HTERT RPE-1 (cell line): ENCODE results near the gene AGER.

ENCODE experiments used
- in situ Hi-C: fragments of 300-500 bp; cut with MboI; formaldehyde crosslinking; loops from 4 replicates; pipeline ENCODE4 v1.14.3; 2020; ENCODE audit warnings: low sequenced_read_pairs

AGER gene

DNA sequence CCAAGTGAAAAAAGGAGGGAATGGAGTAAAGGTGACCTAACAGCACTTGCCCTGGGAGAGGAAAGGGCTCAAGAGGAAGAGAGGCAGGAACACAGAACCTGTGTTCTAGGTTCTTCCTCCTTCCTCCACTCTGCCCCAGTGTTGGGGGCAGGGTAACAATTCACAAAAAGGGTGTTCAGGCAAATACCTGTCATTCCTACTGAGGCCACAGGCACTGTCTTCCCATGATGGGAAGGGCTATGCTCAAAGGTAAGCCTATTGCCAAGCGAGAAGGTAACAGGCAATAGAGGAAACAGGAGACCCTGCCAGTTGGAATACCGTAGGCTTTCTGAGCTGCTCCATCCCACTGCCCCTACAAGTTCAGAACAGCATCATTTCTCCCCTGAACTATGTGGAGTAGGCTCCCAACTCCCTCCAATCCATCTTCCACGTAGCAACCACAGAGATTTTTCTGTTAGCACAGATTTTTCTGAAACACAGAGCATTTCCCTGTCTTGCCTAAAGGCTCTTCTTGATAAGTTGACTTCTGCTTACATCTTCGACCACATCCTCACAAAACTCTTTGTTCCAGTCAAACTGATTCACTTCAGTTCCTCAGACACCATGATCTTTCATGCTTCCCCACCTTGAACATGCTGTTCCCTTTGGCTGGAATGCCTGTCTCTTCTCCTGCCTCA, 10.9 kb downstream of the AGER start:
- in situ Hi-C loops, result no loop called here

DNA sequence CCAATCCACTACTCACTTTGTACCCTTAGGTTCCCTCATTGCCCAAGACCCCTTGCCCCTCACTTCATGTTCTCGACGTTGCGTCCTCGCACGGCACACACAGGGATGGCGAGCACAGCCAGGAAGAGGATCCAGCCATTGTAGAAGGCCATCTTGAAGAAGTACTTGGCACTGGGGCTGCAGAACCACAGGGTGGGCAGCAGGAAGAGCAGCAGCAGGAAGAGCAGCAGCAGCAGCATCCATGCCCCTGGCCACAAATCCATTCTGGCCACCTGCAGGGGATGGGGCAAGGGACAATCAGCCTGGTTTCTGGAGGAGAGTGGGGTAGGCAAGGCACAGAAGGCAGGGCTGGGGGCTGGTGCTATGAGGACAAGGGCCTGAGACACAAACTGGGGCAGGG, 12.8 kb downstream of the AGER start:
- in situ Hi-C loops, result no loop called here

DNA sequence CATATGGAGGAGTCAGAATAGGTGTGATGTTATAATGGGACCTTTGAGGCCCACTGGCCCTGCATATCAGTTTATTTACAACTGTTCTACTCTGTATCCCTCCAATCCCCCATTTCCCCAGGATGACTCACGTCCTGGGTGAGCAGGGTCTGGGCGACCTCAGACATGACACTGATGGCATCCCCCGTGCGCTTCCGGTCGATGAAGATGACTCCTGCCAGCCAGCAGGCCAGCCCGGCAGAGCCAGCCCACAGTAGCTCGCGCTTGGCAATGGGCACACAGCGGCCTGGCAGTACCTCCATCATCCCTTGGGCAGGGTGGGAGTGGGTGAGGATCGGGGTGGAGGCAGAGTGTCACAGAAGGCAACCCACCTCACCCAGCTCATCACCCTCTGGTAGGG, 13.8 kb downstream of the AGER start:
- in situ Hi-C loops, result no loop called here

DNA sequence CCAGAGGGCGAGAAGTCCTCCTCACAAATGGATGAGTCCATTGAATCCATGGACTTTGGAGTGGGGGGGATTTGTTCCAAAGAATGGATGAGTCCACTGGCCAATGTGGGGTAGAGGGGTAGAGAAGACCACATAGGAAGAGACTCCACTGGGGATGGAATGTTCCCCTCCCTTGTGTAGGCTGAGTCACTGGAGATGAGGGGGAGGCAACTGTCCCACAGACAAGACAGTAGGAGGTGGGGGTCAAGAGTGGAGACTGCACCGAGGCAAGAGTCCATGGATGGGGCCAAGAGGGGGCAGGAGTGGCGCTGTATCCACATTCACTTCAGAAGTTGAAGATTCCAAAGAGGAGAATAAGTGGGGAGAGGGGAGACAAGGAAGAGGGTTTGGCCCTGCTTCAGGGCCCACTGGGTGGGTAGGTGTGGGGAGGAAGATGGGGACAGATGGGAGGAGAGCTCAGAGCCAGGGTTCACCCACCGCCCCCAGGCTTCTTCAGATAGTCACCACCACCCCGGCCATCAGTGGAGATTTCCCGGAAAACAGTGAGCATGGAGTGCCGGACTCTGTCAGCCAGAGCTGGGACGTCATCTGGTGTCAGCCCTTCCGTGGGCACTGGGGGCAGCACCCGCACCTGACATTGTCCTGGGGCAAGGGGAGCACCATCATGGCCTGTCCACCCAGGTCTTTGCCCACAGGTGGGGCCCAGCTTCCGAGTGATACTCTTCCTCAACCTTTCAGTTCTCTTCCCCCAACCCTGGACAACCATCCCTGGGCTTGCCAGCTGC, 15.1 kb downstream of the AGER start:
- in situ Hi-C loops, result no loop called here

DNA sequence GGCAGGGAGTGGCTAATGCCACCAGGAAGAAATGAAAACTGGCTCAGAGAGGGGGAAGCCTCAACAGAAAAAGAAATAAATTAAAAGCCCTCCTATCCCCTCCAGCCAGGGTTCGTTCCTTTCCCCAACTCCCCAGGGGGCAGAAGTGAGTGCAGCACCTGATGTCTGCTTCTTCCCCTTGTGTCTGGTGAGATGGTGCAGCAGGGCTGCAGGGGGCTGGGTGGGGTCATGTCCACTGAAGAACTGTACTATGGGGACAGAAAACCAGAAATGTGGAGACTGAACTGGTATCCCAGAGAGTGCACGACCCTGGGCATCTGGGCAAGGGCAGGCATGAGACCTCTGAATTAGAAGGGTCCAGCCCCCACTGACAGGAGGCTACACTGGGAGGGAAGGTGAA, 15.7 kb downstream of the AGER start:
- in situ Hi-C loops, result no loop called here

DNA sequence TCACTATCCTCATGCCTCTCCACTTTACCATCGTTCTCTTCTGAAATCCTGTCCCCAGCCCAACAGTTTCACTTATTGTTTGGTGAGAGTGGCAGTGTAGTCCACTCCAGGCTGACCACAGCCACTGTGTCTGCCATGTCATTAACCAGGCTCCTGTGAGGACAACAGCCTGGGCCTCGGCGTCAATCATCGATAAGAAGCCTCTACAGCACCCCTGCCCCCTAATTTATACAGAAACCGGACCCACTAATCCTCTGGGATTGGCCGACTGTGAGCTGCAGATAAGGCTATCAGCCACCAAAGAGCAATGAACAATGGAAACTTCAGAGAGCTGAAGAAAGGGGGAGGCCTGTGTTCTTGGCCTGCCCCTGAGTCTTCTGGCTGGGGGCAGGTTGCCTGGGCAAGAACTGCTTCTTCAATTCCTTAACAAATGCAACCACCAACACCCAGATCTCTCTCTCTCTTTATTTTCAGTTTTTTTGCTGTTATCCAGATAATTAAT, 16.2 kb downstream of the AGER start:
- in situ Hi-C loops, result no loop called here

DNA sequence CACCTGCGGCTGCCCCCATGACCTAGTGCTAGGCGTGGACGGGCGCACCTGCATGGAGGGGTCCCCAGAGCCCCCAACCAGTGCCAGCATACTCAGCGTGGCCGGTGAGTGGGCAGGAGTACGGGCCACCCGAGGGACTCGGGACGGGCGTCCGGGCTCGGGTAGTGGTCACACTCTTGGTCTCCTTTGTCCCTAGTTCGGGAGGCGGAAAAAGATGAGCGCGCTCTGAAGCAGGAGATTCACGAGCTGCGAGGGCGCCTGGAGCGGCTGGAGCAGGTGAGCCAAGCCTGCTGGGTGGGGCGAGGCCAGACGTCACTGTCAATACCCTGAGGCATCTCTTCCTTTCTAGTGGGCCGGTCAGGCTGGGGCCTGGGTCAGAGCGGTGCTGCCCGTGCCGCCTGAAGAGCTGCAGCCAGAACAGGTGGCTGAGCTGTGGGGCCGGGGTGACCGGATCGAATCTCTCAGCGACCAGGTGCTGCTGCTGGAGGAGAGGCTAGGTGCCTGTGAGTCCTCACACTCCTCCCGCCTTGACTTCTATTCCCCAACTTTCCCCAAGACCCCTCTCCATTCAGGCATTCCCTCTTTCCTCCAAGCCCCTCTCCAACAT, 16.8 kb downstream of the AGER start:
- in situ Hi-C loops, result no loop called here

DNA sequence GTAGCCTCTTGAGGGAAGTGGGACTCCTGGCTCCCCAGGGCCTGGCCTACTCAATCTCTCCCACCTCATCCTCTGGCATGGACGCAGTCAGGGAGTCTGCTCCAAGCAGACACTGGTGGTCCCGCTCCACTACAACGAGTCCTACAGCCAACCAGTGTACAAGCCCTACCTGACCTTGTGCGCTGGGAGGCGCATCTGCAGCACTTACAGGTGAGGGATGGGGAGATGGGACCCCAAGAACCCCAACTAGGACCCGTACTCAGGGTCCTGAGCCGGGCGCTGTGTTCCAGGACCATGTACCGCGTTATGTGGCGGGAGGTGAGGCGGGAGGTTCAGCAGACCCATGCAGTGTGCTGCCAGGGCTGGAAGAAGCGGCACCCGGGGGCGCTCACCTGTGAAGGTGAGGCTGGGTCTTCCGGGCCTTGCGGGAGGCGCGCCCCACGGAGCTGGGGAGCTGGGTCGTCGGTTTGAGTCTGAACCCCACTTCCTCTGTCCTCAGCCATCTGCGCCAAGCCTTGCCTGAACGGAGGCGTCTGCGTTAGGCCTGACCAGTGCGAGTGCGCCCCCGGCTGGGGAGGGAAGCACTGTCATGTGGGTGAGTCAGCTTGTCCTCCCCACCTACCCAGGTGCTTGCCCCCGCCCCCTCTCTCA, 17.5 kb downstream of the AGER start:
- in situ Hi-C loops, result no loop called here

DNA sequence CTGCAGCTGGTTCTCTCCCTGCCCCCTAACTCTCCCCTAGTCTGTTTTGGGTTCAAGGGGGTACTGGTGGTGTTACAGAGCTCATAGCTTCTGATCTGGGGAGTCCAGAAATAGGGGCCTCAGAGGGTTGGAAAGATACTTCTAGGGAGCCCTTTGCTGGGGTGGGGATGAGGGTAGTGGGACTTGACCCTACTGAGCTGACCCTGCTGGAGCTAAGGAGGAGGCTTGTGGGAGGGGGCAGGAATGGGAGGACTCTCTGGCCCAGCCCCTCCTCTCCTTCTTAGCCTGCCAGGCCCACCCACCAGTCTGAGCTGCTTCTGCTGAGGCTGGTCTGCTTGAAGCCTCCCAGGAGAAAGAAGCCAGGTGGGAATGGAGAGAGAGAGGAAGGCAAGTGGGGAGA, 19.8 kb downstream of the AGER start, which contains the start of gene EGFL8:
Gene EGFL8, plus strand, starts transcription at position 301 of the 400 bp plus-strand sequence. CDS start 1,571 bp downstream, outside the sequence.
- in situ Hi-C loops, result no loop called here

DNA sequence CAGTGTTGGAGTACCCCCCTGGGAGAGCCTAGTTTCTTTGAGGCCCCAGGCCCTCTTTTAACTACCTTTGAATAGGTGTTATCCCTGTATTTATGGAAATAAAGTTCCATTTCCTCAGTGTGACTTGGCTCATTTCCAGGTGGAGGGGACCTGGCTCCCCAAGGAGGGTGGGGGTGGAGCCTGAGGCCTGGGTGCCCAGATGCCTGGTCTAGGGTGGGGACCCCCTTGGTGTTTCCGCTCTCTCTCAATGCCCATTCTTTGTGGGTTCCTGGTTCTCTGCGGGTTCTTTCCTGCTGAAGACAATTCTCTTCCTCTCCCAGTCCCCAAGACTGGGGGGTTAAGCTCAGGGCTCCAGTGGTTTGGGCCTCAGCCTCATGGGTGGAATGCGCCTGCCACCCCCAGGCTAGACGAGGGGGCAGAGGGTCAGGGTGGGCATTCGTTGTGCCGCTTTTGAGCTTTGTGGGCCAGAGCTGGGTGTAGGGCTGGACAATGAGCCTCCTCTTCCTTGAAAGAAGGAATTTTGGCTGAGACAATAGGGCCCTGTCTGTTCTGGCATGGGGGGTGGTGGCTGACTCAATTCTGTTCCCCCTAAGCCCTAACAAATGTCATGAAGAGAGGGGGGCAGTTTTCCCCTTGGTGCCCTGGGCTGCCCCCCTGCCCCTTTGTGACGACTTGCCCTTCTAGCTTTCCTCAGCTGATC, 20.3 kb downstream of the AGER start:
- in situ Hi-C loops, result no loop called here

DNA sequence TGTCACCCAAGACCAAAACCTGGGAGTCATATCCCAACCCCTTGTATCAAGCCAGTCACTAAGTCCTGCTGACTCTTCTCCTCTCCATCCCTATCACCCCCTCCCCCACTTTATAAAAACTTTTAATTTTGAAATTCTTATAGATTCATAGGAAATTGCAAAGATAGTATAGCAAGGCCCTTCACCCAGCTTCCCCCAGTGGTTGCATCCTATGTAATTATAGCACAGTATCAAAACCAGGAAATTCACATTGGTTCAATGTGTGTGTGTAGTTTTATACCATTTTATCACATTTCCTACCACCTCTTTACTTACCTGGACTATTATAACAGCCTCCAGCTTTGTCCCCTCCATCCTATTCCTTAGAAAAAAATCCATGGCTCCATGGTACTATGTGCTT, 26.0 kb downstream of the AGER start:
- in situ Hi-C loops, result no loop called here

DNA sequence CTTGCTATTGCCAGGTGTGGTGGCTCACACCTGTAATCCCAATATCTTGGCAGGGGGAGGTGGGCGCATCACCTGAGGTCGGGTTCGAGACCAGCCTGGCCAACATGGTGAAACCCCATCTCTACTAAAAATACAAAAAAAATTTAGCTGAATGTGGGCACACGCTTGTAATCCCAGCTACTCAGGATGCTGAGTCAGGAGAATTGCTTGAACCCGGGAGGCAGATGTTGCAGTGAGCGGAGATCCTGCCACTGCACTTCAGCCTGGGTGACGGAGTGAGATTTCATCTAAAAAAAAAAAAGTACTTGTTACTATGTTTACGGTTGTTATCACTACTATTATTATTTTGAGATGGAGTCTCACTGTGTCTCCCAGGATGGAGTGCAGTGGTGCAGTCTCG, 27.2 kb downstream of the AGER start:
- in situ Hi-C loops, result no loop called here

DNA sequence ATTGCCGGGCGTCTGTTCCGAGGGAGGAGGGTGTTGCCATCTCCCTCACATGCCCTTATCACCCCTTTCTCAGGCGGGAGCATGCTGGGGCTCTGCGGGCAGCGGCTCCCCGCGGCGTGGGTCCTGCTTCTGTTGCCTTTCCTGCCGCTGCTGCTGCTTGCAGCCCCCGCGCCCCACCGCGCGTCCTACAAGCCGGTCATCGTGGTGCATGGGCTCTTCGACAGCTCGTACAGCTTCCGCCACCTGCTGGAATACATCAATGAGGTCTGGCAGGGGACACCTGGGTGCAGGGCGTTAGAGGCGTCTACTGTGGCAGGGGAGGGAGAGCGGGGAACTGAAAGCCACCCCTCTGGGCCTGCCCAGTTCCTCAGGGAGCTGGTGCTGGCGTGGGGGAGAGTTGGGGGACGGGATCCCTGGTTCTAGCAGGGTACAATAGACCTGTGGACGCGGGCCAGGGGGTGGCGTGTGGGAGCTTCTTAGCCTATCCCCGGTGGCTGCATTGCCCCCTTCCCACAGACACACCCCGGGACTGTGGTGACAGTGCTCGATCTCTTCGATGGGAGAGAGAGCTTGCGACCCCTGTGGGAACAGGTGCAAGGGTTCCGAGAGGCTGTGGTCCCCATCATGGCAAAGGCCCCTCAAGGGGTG, 29.4 kb downstream of the AGER start:
- in situ Hi-C loops, result no loop called here

DNA sequence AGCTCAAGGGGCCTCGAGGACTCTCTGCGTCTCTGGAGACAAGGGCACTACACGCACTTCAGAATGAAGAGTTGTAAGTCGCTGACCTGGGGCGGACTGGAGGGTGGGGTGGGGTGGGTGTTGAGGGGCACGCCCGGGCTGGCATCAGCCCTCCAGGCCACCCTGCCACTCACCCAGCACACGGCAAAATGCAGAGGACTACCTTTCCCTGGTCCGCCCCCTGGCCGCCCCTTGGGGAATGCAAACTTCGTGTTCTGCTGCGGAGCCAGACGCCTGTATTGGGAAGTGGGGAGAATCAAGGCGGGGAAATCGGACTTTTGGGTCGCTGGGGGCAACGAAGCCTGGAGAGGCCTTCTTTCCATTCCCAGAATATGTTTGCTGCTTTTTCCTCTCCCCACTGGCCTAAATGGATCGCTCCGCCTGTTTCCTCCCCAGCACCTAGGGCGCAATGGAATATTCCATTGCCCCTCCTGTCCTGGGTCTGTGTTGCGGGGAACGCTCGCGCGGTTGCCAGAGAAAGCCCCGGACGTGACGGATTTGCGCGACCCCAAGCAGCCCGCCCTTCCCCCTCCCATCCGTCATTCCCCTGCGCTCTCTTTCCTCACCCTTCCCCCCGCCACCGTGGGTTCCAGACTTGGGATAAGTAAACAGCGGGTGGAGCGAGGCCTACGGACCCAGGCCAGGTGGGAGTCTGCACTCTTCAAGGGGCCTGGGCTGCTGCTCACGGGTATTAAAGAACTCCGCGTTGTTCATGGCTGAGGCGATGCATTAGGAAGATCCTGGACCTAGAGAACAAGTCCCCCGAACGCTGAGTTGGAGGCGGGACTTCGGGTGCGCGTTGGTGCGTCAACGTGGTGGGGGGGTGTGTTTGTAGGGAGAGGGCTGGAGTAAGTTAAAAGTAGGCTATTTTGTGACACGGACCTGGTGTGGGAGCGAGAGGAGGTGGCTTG, 30.2 kb downstream of the AGER start, which contains the start of gene PPT2:
Gene PPT2, plus strand, starts transcription at position 578 of the 950 bp plus-strand sequence. CDS start 454 bp downstream, outside the sequence.
- in situ Hi-C loops, result no loop called here

DNA sequence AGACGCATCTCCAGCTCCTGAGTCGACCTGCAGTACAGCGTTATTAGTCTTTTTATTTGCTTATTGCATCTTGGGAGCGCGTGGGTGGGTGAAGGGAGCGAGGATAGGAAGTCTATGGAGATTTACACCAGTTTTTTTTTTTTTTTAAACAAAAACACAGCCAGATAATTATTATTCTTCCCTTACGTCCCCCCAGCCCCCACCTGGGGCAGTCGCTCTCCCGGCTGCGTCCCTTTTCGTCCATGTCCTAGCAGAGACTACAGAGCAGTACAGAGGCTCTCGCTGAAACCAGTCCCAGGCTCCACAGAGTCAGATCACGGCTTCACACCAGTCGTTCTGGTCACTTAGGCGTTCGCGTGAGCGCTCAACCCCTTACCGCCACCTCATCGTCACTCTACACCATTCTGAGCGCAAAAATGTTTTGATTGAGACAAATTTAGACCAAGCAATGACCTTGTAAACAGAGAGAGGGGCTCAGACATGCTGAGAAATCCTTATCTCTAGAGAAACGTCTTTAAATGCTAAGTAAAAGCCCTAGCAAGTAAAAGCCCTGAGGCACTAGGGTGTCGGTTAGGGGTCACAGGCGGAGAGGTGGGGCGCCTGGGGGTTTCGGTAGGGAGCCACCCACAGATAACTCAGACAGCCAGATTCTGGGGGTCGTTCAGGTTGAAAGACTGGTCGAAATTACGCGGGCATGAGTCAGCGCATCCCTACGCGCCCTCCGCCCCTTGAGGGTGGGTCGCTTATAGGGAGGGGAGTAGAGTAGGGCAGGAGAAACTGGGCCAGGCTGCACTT, 31.1 kb downstream of the AGER start:
- in situ Hi-C loops, result no loop called here

DNA sequence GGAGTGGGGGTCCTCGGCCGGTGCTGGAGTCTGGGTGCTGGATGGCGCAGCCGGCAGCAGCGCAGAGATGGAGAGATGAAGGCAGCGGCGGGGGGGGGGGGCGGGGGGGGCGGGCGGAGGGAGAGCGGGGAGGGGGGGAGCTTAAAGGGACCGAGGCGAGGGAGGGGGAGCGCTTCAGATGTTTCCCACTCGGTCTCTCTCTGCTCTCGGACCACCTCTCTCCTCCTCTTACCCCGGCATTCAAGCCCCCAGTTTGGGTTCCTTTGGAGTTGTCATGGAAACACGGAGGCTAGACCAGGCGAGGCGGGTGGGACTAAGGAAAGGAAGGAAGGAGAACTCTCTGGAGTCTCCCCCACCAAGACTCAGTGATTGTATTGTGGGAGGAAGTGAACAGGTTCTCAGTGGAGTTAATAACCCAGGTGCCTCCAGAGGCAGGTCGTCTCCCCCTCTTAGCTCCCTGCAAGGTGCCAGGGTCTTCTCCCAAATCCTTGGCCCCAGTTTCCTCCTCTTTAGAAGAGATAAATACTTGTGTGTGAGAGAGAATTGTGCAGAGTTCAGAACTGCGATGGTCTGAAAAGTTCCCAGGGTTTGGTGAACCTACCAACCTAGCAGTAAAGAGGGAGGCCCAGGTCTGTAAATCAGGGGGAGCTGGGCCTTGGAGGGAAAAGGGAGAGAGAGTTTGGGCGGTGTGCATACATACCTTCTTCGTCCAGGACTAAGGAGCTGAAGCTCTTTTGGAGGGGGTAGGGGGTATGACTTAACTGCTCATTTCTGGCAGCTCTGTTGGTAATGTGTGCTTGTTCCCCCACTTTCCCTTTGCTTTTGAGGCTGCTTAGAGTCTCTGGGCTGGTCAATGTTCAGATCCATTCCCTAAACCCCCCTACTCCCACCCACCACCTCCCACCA, 31.9 kb downstream of the AGER start, which contains the start of gene PRRT1:
Gene PRRT1, minus strand, starts transcription at position 77 of the 906 bp plus-strand sequence. CDS start 112 bp downstream, outside the sequence.
- in situ Hi-C loops, result no loop called here
